ENCODE results near the gene RAB40C.

- no peak for TF ChIP-seq CTCF (IDR thresholded peaks at IDR 0.05)
- TF ChIP-seq POLR2A (IDR thresholded peaks at IDR 0.05): no peak
- TF ChIP-seq EP300 (IDR thresholded peaks at IDR 0.05): no peak
- TF ChIP-seq POLR2AphosphoS5 (IDR thresholded peaks at IDR 0.05): no peak
These were observed 12.1 kb upstream of the RAB40C start for GRCh38 chr16:577796-578195.

Data from sigmoid colon (tissue), 4 donors.